Karpas-422 (cell line): ENCODE results near the gene MPPE1. TPM values are rescaled to one million over a fixed set of nuclear protein-coding genes. Genes with fewer than 3 reads are reported as not detected.

Source experiments
- DNase-seq: peaks from one replicate; pipeline ENCODE4 v3.0.0-alpha.2; 2015
- H2AFZ ChIP-seq: fragments of 200-600 bp; sonication (generic); 2 replicates; pipeline ENCODE4 v1.6.1; 2014; ENCODE audit warnings: antibody characterized with exemption, low read length, mixed read lengths
- H3K27ac ChIP-seq: fragments of 200-600 bp; sonication (generic); 2 replicates; pipeline ENCODE4 v1.5.1; 2014; ENCODE audit warnings: mild to moderate bottlenecking, low read length, moderate library complexity
- H3K27me3 ChIP-seq: fragments of 200-600 bp; sonication (generic); 2 replicates; pipeline ENCODE4 v1.6.1; 2014; ENCODE audit warnings: low read length, mixed read lengths
- H3K36me3 ChIP-seq: fragments of 200-600 bp; sonication (generic); 2 replicates; pipeline ENCODE4 v1.6.1; 2014; ENCODE audit warnings: low read length, mixed read lengths; ENCODE audit not compliant: insufficient read depth
- H3K4me1 ChIP-seq: fragments of 200-600 bp; sonication (generic); 2 replicates; pipeline ENCODE4 v1.6.1; 2014; ENCODE audit warnings: mild to moderate bottlenecking, low read length, mixed read lengths
- H3K4me2 ChIP-seq: fragments of 200-600 bp; sonication (generic); 2 replicates; pipeline ENCODE4 v1.6.1; 2014; ENCODE audit warnings: low read length, low read depth, mild to moderate bottlenecking; ENCODE audit not compliant: poor library complexity, severe bottlenecking
- H3K4me3 ChIP-seq: fragments of 200-600 bp; sonication (generic); 2 replicates; pipeline ENCODE4 v1.5.1; 2014; ENCODE audit warnings: mild to moderate bottlenecking, antibody characterized with exemption, low read length, mixed read lengths
- H3K79me2 ChIP-seq: fragments of 200-600 bp; sonication (generic); 2 replicates; pipeline ENCODE4 v1.6.1; 2014; ENCODE audit warnings: mild to moderate bottlenecking, low read length, mixed read lengths
- H3K9ac ChIP-seq: fragments of 200-600 bp; sonication (generic); 2 replicates; pipeline ENCODE4 v1.6.0; 2014; ENCODE audit warnings: low read length
- H3K9me2 ChIP-seq: fragments of 200-600 bp; sonication (generic), shearing (Covaris generic); replicated peaks from 2 replicates; pipeline ENCODE4 v1.6.0; 2014; ENCODE audit warnings: mild to moderate bottlenecking, low read length, moderate library complexity; ENCODE audit not compliant: insufficient read depth
- H3K9me3 ChIP-seq: fragments of 300-700, 200-600 bp; sonication (generic); 2 replicates; pipeline ENCODE4 v1.6.1; 2014; ENCODE audit warnings: low read length, mixed read lengths
- H4K20me1 ChIP-seq: fragments of 200-600 bp; sonication (generic); 2 replicates; pipeline ENCODE4 v1.6.1; 2014; ENCODE audit warnings: mild to moderate bottlenecking, antibody characterized with exemption, low read length, low read depth; ENCODE audit not compliant: insufficient read depth
- total RNA-seq: library from RNA; depleted of rRNA; stranded (reverse); fragments of >200 nt; shearing (Covaris generic); gene quantifications from 2 replicates; pipeline ENCODE4 v1.2.3, GENCODE V29; 2014; ENCODE audit warnings: low replicate concordance

MPPE1 gene
- total RNA-seq, 1 experiment from 2014 or later: 30.7 TPM

- H2AFZ ChIP-seq: peak overlapping the region; percentile 99
- no peaks in the 10 kb centered on the region for H3K36me3 ChIP-seq
- 0 out of 2 replicates have a peak, but pooled peaks cover 7% of the 10 kb centered on the region for H4K20me1 ChIP-seq
- H3K9me3 ChIP-seq: no peaks in the 10 kb centered on the region
- peak overlapping the region; percentile 84 for H3K4me3 ChIP-seq
- peak; percentile 66 for DNase-seq
- no peaks in the 10 kb centered on the region for H3K9me2 ChIP-seq
- H3K27ac ChIP-seq: no peak overlapping the region
- peak overlapping the region; percentile 86 for H3K9ac ChIP-seq
- H3K4me2 ChIP-seq: peak overlapping the region; percentile 95
- H3K79me2 ChIP-seq: peaks cover 23% of the 10 kb centered on the region
- peaks cover 29% of the 10 kb centered on the region for H3K4me1 ChIP-seq
- H3K27me3 ChIP-seq: no peaks in the 10 kb centered on the region
Observed at GRCh38 chr18:11849841-11850634, 58.1 kb downstream of the MPPE1 start.

- Histone ChIP-seq H2AFZ (no peak overlapping the region), H3K79me2 (peaks cover 23% of the 10 kb centered on the region), H4K20me1 (0 out of 2 replicates have a peak, but pooled peaks cover 7% of the 10 kb centered on the region), H3K9me3 (no peaks in the 10 kb centered on the region), H3K36me3 (no peaks in the 10 kb centered on the region), H3K4me1 (peaks cover 29% of the 10 kb centered on the region), H3K4me2 (no peak overlapping the region), H3K9me2 (no peaks in the 10 kb centered on the region), H3K27ac (no peak overlapping the region), H3K4me3 (no peak overlapping the region), H3K9ac (no peak overlapping the region), H3K27me3 (no peaks in the 10 kb centered on the region)
- DNase-seq: no peak
Observed at GRCh38 chr18:11849279-11849678, 58.8 kb downstream of the MPPE1 start.

- Histone ChIP-seq H3K9me2 (no peaks in the 10 kb centered on the region), H3K4me3 (no peak overlapping the region), H3K27me3 (no peaks in the 10 kb centered on the region), H3K79me2 (peaks cover 16% of the 10 kb centered on the region), H3K4me2 (no peak overlapping the region), H2AFZ (no peak overlapping the region), H4K20me1 (0 out of 2 replicates have a peak, but pooled peaks cover 6% of the 10 kb centered on the region), H3K27ac (no peak overlapping the region), H3K9ac (no peak overlapping the region), H3K9me3 (no peaks in the 10 kb centered on the region), H3K4me1 (peaks cover 22% of the 10 kb centered on the region), H3K36me3 (no peaks in the 10 kb centered on the region)
- DNase-seq: no peak
Observed at GRCh38 chr18:11847811-11848210, 60.3 kb downstream of the MPPE1 start.

GRCh38 chr18:11845654-11846053 is 62.5 kb downstream of the MPPE1 start:
- H3K79me2 ChIP-seq: no peaks in the 10 kb centered on the region
- H3K4me1 ChIP-seq: peaks cover 11% of the 10 kb centered on the region
- H3K36me3 ChIP-seq: no peaks in the 10 kb centered on the region
- H3K27me3 ChIP-seq: no peaks in the 10 kb centered on the region
- no peak overlapping the region for H3K4me2 ChIP-seq
- no peaks in the 10 kb centered on the region for H3K9me2 ChIP-seq
- no peaks in the 10 kb centered on the region for H4K20me1 ChIP-seq
- DNase-seq: no peak
- no peaks in the 10 kb centered on the region for H3K9me3 ChIP-seq
- H3K4me3 ChIP-seq: no peak overlapping the region
- H2AFZ ChIP-seq: no peak overlapping the region
- no peak overlapping the region for H3K9ac ChIP-seq
- H3K27ac ChIP-seq: no peak overlapping the region

- Histone ChIP-seq H3K4me2 (no peak overlapping the region), H3K9ac (no peak overlapping the region), H3K36me3 (no peaks in the 10 kb centered on the region), H3K9me3 (no peaks in the 10 kb centered on the region), H3K27me3 (no peaks in the 10 kb centered on the region), H3K4me3 (no peak overlapping the region), H3K79me2 (no peaks in the 10 kb centered on the region), H3K4me1 (no peaks in the 10 kb centered on the region), H4K20me1 (no peaks in the 10 kb centered on the region), H3K9me2 (no peaks in the 10 kb centered on the region), H3K27ac (no peak overlapping the region), H2AFZ (no peak overlapping the region)
- no peak for DNase-seq
Observed at GRCh38 chr18:11844436-11844835, 63.7 kb downstream of the MPPE1 start.

- Histone ChIP-seq H3K36me3 (no peaks in the 10 kb centered on the region), H3K9me2 (no peaks in the 10 kb centered on the region), H3K4me1 (no peaks in the 10 kb centered on the region), H4K20me1 (no peaks in the 10 kb centered on the region), H3K9ac (no peak overlapping the region), H3K27ac (no peak overlapping the region), H3K4me2 (no peak overlapping the region), H3K79me2 (no peaks in the 10 kb centered on the region), H2AFZ (no peak overlapping the region), H3K27me3 (no peaks in the 10 kb centered on the region), H3K4me3 (no peak overlapping the region), H3K9me3 (no peaks in the 10 kb centered on the region)
- no peak for DNase-seq
Observed at GRCh38 chr18:11842562-11842961, 65.6 kb downstream of the MPPE1 start.

GRCh38 chr18:11840493-11840892 is 67.6 kb downstream of the MPPE1 start:
- H3K9me2 ChIP-seq: no peaks in the 10 kb centered on the region
- H3K4me1 ChIP-seq: no peaks in the 10 kb centered on the region
- H3K27ac ChIP-seq: no peak overlapping the region
- H4K20me1 ChIP-seq: no peaks in the 10 kb centered on the region
- H3K4me2 ChIP-seq: no peak overlapping the region
- H3K79me2 ChIP-seq: no peaks in the 10 kb centered on the region
- DNase-seq: no peak
- no peak overlapping the region for H3K9ac ChIP-seq
- no peak overlapping the region for H2AFZ ChIP-seq
- no peaks in the 10 kb centered on the region for H3K27me3 ChIP-seq
- no peaks in the 10 kb centered on the region for H3K36me3 ChIP-seq
- H3K9me3 ChIP-seq: no peaks in the 10 kb centered on the region
- no peak overlapping the region for H3K4me3 ChIP-seq

GRCh38 chr18:11839556-11839955 is 68.6 kb downstream of the MPPE1 start:
- Histone ChIP-seq H3K9me3 (no peaks in the 10 kb centered on the region), H3K4me1 (no peaks in the 10 kb centered on the region), H3K9me2 (no peaks in the 10 kb centered on the region), H3K4me3 (no peak overlapping the region), H3K27ac (no peak overlapping the region), H4K20me1 (no peaks in the 10 kb centered on the region), H3K27me3 (no peaks in the 10 kb centered on the region), H3K36me3 (no peaks in the 10 kb centered on the region), H3K9ac (no peak overlapping the region), H3K4me2 (no peak overlapping the region), H3K79me2 (no peaks in the 10 kb centered on the region), H2AFZ (no peak overlapping the region)
- no peak for DNase-seq
